GM10266 (cell line): ENCODE measurements around the gene MMEL1.

Experiments used
- DNase-seq: peaks from one replicate; pipeline ENCODE4 v3.0.0; 2012; ENCODE audit errors: extremely low spot score
- CTCF ChIP-seq: IDR thresholded peaks from 2 replicates; pipeline ENCODE4 v1.5.1; 2012; ENCODE audit warnings: mild to moderate bottlenecking, low read depth; ENCODE audit not compliant: control insufficient read depth, insufficient read depth; ENCODE audit errors: missing control alignments

MMEL1 gene

GRCh38 chr1:2642560-2643413, 10.0 kb upstream of the MMEL1 start:
- DNase-seq = peak; percentile 100
- TF ChIP-seq CTCF = peak; percentile 43

GRCh38 chr1:2642131-2642559, 9.3 kb upstream of the MMEL1 start:
- TF ChIP-seq CTCF = no peak

GRCh38 chr1:2641381-2642130, 8.7 kb upstream of the MMEL1 start:
- DNase-seq = no peak
- no peak for TF ChIP-seq CTCF

More at GRCh38 chr1:2642131-2642559, 9.3 kb upstream of the MMEL1 start:
- no peak for DNase-seq

GRCh38 chr1:2640626-2641025, 7.8 kb upstream of the MMEL1 start:
- TF ChIP-seq CTCF = no peak
- no peak for DNase-seq

- no peak for DNase-seq
- TF ChIP-seq CTCF = no peak
These were observed 7.0 kb upstream of the MMEL1 start for GRCh38 chr1:2639607-2640521.

GRCh38 chr1:2639203-2639602, 6.4 kb upstream of the MMEL1 start:
- DNase-seq = no peak
- TF ChIP-seq CTCF = no peak
